Cerebellar nuclear complex (tissue), 1 donor: ENCODE measurements around the gene TEX22.

Source experiments
- DNase-seq, 2 experiments: peaks; one replicate each; lab custom pipeline; 2025; lab: John Stamatoyannopoulos, UW

The TEX22 gene

GRCh38 chr14:105399466-105399775, 1.1 kb downstream of the TEX22 start:
- DNase-seq, result no peak

GRCh38 chr14:105400016-105400415, 1.7 kb downstream of the TEX22 start:
- no peak for DNase-seq

GRCh38 chr14:105401699-105402098, 3.4 kb downstream of the TEX22 start:
- no peak for DNase-seq

GRCh38 chr14:105408592-105408991, 10.3 kb downstream of the TEX22 start:
- no peak for DNase-seq

GRCh38 chr14:105409364-105409763, 11.0 kb downstream of the TEX22 start:
- no peak for DNase-seq

GRCh38 chr14:105410642-105411016, 12.3 kb downstream of the TEX22 start:
- no peak for DNase-seq

- no peak for DNase-seq
Measured at GRCh38 chr14:105411017-105411941, 12.9 kb downstream of the TEX22 start.

- no peak for DNase-seq
Measured at GRCh38 chr14:105411985-105412770, 13.8 kb downstream of the TEX22 start.

GRCh38 chr14:105412771-105413543, 14.6 kb downstream of the TEX22 start:
- no peak for DNase-seq

GRCh38 chr14:105413544-105413886, 15.2 kb downstream of the TEX22 start:
- no peak for DNase-seq

- DNase-seq, result peak in 1 of 2 experiments; percentile 16
Measured at GRCh38 chr14:105414456-105415371, 16.4 kb downstream of the TEX22 start.

- no peak for DNase-seq
Measured at GRCh38 chr14:105415481-105416428, 17.4 kb downstream of the TEX22 start.

- DNase-seq, result no peak
Measured at GRCh38 chr14:105416671-105417070, 18.3 kb downstream of the TEX22 start.

GRCh38 chr14:105417690-105418121, 19.4 kb downstream of the TEX22 start:
- no peak for DNase-seq

GRCh38 chr14:105418269-105419194, 20.2 kb downstream of the TEX22 start:
- DNase-seq, result no peak

- DNase-seq, result no peak
Measured at GRCh38 chr14:105419195-105420091, 21.1 kb downstream of the TEX22 start, which contains the start of gene MTA1. Gene MTA1, plus strand, starts transcription at chr14:105419827. Its CDS starts 209 bp downstream, at chr14:105420036.

GRCh38 chr14:105420101-105420973, 22.0 kb downstream of the TEX22 start:
- no peak for DNase-seq
